ENCODE results near the gene PGAP2.

DNA sequence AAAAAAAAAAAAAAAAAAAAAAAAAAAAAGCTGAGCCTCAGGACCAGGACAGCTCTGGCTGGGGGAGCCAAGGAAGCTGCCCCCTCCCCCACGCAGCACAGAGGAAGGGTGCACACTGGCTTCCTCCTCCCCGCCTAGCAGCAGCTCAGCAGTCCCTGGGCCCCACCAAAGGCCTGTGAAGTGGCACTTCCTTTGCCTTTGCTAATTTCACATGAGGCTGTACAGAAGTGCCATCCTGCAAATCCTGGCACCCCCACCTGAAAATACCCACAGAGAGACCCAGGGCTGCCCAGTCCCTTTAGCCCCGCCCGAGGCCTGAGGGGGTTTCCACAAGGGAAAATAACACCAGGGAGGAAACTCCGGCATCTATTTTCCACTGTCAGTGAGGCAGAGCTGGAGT lies 28.5 kb downstream of the PGAP2 start:
- no peak for TF ChIP-seq EZH2 (IDR thresholded peaks at IDR 0.05; ENCODE audit: borderline replicate concordance, insufficient read depth, low read depth, low read length, poor library complexity, severe bottlenecking)
- TF ChIP-seq, protein P1, sequence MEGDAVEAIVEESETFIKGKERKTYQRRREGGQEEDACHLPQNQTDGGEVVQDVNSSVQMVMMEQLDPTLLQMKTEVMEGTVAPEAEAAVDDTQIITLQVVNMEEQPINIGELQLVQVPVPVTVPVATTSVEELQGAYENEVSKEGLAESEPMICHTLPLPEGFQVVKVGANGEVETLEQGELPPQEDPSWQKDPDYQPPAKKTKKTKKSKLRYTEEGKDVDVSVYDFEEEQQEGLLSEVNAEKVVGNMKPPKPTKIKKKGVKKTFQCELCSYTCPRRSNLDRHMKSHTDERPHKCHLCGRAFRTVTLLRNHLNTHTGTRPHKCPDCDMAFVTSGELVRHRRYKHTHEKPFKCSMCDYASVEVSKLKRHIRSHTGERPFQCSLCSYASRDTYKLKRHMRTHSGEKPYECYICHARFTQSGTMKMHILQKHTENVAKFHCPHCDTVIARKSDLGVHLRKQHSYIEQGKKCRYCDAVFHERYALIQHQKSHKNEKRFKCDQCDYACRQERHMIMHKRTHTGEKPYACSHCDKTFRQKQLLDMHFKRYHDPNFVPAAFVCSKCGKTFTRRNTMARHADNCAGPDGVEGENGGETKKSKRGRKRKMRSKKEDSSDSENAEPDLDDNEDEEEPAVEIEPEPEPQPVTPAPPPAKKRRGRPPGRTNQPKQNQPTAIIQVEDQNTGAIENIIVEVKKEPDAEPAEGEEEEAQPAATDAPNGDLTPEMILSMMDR (IDR thresholded peaks at IDR 0.05), result no peak

Data from B cell (primary cell).